GM18909 (cell line): Measurements from ENCODE around the gene KRT86.
"Not testable (repeated sequence)": the region's sequence is repeated elsewhere in the genome, so short reads cannot be mapped to it uniquely, and the experiment has no call there.

Source experiments
- ATAC-seq: cut with Tn5 transposase; IDR thresholded peaks from one replicate; pipeline ENCODE4 v1.9.1; 2021; ENCODE audit warnings: mild to moderate bottlenecking; ENCODE audit not compliant: unreplicated experiment, poor library complexity

Gene KRT86

GRCh38 chr12:52286857-52287785, 12.7 kb downstream of the KRT86 start:
- ATAC-seq: not testable (repeated sequence)

GRCh38 chr12:52287816-52288805, 13.7 kb downstream of the KRT86 start:
- ATAC-seq: peak; percentile 86

- not testable (repeated sequence) for ATAC-seq
These were observed 16.2 kb downstream of the KRT86 start for GRCh38 chr12:52290483-52291134.

GRCh38 chr12:52291267-52291935, 17.0 kb downstream of the KRT86 start, which contains the start of gene KRT81:
Gene KRT81, minus strand, starts transcription at chr12:52291534. Its CDS starts 69 bp downstream, at chr12:52291465.
- no peak for ATAC-seq

- ATAC-seq: no peak
These were observed 19.5 kb downstream of the KRT86 start for GRCh38 chr12:52293926-52294325.

- no peak for ATAC-seq
These were observed 20.4 kb downstream of the KRT86 start for GRCh38 chr12:52294803-52295202.

- ATAC-seq: no peak
These were observed 21.2 kb downstream of the KRT86 start for GRCh38 chr12:52295663-52296062.

GRCh38 chr12:52296572-52297215, 22.2 kb downstream of the KRT86 start:
- ATAC-seq: no peak

- ATAC-seq: no peak
These were observed 24.3 kb downstream of the KRT86 start for GRCh38 chr12:52298677-52299190.

GRCh38 chr12:52300796-52301691, 26.6 kb downstream of the KRT86 start:
- ATAC-seq: no peak

- not testable (repeated sequence) for ATAC-seq
These were observed 27.3 kb downstream of the KRT86 start for GRCh38 chr12:52301721-52302120.

DNA sequence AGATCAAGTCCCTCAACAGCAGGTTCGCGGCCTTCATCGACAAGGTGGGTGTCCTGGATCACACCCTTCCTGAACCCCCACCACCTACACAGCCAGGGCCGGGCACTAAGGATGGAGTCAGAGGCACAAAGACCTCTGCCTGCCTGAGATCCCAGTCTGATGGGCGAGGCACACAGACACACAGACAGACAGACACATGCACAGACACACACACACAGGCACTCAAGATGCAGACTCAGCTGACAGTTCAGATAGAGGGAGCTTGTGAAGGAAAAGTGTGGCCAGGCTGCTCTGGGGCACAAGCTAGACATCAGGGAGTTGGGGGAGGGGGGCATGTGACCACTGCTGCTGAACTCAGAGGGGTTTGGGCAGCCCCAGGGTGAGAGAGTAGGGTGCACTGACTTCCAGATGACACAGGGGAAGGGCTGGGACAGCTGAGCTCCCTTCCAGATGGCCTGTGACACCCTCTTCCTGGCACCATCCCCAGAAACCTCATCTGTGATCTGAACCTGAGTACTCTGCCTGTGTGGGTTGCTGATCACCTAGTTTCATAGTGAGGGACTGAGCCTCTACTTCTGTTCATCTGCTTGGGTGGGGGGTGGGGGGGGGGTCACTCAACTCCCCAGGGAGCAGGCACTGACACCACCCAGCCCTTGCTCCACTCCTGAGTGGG, 27.9 kb downstream of the KRT86 start:
- not testable (repeated sequence) for ATAC-seq

- peak; percentile 89 for ATAC-seq
These were observed 30.5 kb downstream of the KRT86 start for GRCh38 chr12:52304941-52305411.

GRCh38 chr12:52305921-52306705, 31.7 kb downstream of the KRT86 start:
- no peak for ATAC-seq

DNA sequence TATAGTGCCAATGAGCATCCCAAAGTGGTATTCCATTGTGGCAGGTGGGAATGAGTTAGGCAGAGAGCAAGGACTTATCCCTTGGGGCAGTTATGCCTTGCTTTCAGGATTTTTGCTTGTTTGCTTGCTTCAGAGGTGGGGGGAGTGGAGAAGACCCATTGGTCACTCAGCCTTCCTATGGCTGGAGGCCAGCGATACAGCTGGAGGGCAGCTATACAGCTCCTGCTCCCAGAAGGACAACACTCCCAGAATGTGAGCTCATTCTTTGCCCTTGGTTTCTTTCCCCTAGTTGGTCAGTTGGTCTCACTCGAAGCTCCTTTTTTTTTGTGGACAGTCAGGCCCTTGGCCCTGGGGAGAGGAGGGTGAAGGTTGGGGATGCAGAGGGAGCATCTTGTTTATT, 32.3 kb downstream of the KRT86 start:
- no peak for ATAC-seq
